Dendritic cell treated with granulocyte-macrophage colony-stimulating factor and Interleukin-4, amounts not matched to agents 40 ng/mL and 50 ng/mL, for 4 days (primary cell): ENCODE results near the gene ARHGAP23.

Experiments
- H3K27ac Mint-ChIP-seq: one replicate; pipeline ENCODE4 v1.8.0; 2022; ENCODE audit warnings: mild to moderate bottlenecking, mixed read lengths
- H3K27me3 Mint-ChIP-seq: one replicate; pipeline ENCODE4 v1.8.0; 2022; ENCODE audit warnings: mild to moderate bottlenecking, mixed read lengths
- H3K36me3 Mint-ChIP-seq: one replicate; pipeline ENCODE4 v1.8.0; 2022; ENCODE audit warnings: low read depth, mixed read lengths
- H3K4me1 Mint-ChIP-seq: one replicate; pipeline ENCODE4 v1.8.0; 2022; ENCODE audit warnings: low read depth, mixed read lengths
- H3K4me3 Mint-ChIP-seq: one replicate; pipeline ENCODE4 v1.8.0; 2022; ENCODE audit warnings: mild to moderate bottlenecking, moderate library complexity, mixed read lengths
- H3K9me3 Mint-ChIP-seq: one replicate; pipeline ENCODE4 v1.8.0; 2022; ENCODE audit warnings: mixed read lengths
- intact Hi-C: fragments of 100-400 bp; cut with micrococcal nuclease; formaldehyde crosslinking; loops from one replicate; pipeline ENCODE4 v1.15.0; 2022

The ARHGAP23 gene

DNA sequence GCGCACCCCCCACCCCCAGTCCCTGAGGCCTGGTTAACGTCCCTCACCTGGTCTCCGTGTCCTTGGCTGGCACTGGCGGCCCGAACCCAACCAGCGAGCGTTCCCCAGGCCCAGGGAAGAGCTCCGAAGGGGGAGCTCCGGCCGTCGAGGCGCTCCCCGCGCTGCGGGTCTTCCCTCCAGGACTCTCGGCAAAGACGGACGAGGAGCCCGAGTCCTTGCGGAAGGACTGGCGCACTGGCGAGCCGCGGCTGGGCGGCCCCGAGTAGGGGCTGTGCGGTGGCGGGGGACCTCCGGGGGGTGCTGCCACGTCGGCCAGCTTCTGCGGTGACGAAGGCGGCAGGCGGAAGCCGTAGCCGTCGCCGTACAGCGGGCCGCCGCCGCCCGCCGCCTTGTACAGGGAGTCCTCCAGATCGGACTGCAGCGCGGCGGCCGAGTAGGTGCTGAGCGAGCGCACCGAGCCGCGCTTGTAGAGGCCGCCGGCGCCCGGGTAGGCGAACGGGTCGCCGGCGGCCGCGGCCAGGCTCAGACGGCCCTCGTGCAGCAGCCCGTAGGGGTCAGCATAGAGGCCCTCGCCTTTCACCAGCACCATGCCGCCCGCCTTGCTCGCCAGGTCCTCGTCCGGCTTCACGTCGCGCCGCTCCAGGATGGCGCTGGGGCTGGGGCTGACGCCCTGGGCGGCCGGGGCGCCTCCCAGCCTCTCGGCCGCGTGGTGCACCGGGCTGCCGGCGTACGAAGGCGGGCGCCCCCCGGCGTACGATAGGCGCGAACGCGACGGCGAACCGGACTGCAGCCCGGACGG lies 133.4 kb downstream of the ARHGAP23 start:
- no peak overlapping the region for H3K27ac Mint-ChIP-seq
- intact Hi-C loops: no loop called here
- peaks cover 57% of the 10 kb centered on the region for H3K4me1 Mint-ChIP-seq
- no peaks in the 10 kb centered on the region for H3K36me3 Mint-ChIP-seq
- no peaks in the 10 kb centered on the region for H3K9me3 Mint-ChIP-seq
- H3K27me3 Mint-ChIP-seq: peaks cover 84% of the 10 kb centered on the region
- H3K4me3 Mint-ChIP-seq: no peak overlapping the region
